Measurements from ENCODE around the gene FAR1.

The FAR1 gene

DNA sequence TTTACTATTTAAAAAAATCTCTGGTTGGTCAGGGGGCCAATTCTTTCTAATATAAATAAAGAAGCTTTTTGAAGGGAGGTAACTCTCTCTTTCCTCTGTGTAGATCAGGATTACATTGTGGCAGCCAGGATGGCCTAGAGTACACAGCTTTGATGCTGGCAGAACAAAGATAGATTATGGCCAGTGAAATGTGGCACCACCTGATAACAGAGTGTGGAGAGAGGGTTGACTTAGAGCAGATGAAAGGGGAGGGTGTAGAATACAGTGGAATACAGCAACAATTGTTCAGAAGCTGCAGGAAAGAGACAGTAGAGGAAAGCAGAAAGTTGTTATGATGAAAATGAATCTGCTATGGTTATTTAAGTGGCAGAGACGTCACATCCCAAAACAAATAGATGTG is 99.0 kb downstream of the FAR1 start:
- Histone ChIP-seq H3K36me3 (replicated peaks) (no peaks in the 10 kb centered on the region), H3K27ac (no peak overlapping the region), H3K27me3 (replicated peaks) (no peaks in the 10 kb centered on the region), H3K4me3 (ENCODE audit: low read depth, low read length) (no peak overlapping the region)
- no peak for DNase-seq
- in situ Hi-C loops (cut with HindIII; ENCODE audit: low pct_ligation_motif_present, low sequenced_read_pairs) = no loop called here
- TF ChIP-seq, protein P1, sequence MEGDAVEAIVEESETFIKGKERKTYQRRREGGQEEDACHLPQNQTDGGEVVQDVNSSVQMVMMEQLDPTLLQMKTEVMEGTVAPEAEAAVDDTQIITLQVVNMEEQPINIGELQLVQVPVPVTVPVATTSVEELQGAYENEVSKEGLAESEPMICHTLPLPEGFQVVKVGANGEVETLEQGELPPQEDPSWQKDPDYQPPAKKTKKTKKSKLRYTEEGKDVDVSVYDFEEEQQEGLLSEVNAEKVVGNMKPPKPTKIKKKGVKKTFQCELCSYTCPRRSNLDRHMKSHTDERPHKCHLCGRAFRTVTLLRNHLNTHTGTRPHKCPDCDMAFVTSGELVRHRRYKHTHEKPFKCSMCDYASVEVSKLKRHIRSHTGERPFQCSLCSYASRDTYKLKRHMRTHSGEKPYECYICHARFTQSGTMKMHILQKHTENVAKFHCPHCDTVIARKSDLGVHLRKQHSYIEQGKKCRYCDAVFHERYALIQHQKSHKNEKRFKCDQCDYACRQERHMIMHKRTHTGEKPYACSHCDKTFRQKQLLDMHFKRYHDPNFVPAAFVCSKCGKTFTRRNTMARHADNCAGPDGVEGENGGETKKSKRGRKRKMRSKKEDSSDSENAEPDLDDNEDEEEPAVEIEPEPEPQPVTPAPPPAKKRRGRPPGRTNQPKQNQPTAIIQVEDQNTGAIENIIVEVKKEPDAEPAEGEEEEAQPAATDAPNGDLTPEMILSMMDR (IDR thresholded peaks at IDR 0.05; ENCODE audit: low read depth, low read length, missing control alignments) = no peak

DNA sequence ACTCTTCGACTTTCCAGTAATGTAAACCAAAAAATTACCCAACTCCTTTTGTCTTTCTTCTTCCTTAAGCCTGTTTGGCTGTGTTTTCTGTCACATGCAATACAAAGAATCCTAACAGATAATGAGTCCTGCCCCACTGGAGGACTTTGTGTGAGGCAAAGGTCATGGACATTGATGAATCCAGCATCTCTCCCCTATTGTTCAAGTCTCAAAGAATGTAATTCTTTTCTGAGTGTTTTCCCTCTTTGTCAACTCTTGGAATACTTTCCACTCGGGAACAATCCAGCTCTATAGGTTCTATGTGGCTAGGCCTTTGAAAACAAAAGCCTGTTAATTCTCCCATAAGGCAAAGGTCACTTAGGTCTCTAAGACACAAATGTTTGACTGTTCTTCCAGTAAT is 100.7 kb downstream of the FAR1 start:
- H3K27ac ChIP-seq = no peak overlapping the region
- DNase-seq = no peak
- no peak overlapping the region for H3K4me3 ChIP-seq (ENCODE audit: low read depth, low read length)
- H3K27me3 ChIP-seq (replicated peaks) = no peaks in the 10 kb centered on the region
- TF ChIP-seq, protein P1 (IDR thresholded peaks at IDR 0.05; ENCODE audit: low read depth, low read length, missing control alignments) = no peak
- no peaks in the 10 kb centered on the region for H3K36me3 ChIP-seq (replicated peaks)
- in situ Hi-C loops (cut with HindIII; ENCODE audit: low pct_ligation_motif_present, low sequenced_read_pairs) = no loop called here

DNA sequence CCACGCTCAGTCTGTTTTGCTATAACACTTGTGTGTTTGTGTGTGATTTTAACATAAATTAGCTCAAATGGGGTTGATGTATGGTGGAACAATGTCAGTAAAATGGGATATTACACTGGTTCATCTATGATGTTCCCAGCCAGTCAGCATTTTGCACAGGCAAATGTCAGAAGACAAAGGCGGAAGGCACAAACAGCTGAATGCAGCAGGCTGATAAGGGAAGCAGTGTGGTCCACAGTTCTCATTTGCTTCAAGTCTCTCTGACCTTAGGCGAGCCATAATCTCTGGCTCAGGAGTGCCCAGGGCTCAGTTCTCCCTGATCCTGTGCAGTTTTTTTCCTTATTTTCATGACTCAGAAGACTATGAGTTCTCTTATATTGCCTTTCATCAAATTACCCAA is 102.7 kb downstream of the FAR1 start:
- Histone ChIP-seq H3K27ac (no peak overlapping the region), H3K27me3 (replicated peaks) (no peaks in the 10 kb centered on the region), H3K36me3 (replicated peaks) (no peaks in the 10 kb centered on the region), H3K4me3 (ENCODE audit: low read depth, low read length) (no peak overlapping the region)
- no peak for DNase-seq
- in situ Hi-C loops (cut with HindIII; ENCODE audit: low pct_ligation_motif_present, low sequenced_read_pairs) = no loop called here
- TF ChIP-seq, protein P1 (IDR thresholded peaks at IDR 0.05; ENCODE audit: low read depth, low read length, missing control alignments) = no peak

DNA sequence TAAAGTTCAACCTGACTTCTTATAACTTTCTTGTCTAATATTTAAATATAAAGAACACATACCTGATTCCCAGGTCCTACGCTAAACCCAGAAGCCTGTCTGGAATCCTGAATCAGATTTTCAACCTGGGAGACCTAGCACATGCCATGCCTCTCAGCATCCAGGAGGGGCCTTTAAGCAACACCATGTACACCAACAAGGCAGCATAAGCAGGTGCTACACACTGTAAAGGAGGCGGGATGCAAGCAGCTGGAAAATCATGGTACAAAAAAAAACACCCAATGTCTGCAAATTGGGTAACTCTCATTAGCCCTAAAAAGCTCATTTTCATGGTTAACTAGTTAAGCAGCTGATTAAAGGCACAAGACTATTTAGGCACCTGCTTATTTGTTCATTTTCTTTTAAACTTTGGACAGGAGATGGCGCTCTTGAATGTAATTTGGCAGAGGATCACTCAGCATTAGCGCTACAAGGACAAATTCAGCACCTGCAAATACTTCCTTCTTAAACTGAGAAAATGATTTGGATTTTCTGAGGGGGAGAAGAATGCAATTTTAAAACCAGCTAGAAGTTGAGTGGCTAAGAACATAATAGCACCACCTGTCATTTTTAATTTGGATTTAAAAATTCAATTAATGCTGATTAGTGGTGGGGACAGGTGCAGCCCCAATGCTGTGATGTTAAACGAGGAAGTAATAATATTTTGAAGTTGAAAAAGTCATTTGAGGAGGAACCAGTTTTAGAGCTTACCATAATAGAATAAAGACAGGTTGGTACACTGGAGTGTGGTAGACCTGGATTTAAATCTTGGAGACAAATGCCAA is 104.0 kb downstream of the FAR1 start:
- TF ChIP-seq, protein P1 (IDR thresholded peaks at IDR 0.05; ENCODE audit: low read depth, low read length, missing control alignments) = peak; percentile 45
- Histone ChIP-seq H3K27me3 (replicated peaks) (peaks cover 2% of the 10 kb centered on the region), H3K27ac (no peak overlapping the region), H3K36me3 (replicated peaks) (no peaks in the 10 kb centered on the region), H3K4me3 (ENCODE audit: low read depth, low read length) (no peak overlapping the region)
- in situ Hi-C loops (cut with HindIII; ENCODE audit: low pct_ligation_motif_present, low sequenced_read_pairs) = no loop called here
- peak; percentile 28 for DNase-seq

DNA sequence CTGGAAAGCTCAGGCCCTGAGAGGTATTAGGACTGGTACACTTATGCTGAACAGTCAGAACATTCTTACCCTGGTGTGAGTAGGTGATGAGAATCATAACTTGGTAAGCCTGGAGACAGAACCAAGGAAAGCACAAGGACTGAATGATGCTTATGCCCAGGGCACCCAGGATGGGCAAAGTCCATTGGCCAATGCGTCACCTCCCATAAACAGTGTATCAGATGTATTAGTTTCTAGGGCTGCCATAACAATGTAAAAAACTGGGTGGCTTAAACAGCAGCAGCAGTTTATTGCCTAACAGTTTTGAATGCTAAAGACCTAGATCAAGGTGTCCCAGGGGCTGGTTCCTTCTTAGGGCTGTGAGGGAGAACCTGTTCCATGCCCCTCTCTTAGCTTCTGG is 107.0 kb downstream of the FAR1 start:
- no peak for DNase-seq
- TF ChIP-seq, protein P1 (IDR thresholded peaks at IDR 0.05; ENCODE audit: low read depth, low read length, missing control alignments) = no peak
- no peaks in the 10 kb centered on the region for H3K36me3 ChIP-seq (replicated peaks)
- H3K27ac ChIP-seq = no peak overlapping the region
- peaks cover 2% of the 10 kb centered on the region for H3K27me3 ChIP-seq (replicated peaks)
- H3K4me3 ChIP-seq (ENCODE audit: low read depth, low read length) = no peak overlapping the region
- in situ Hi-C loops (cut with HindIII; ENCODE audit: low pct_ligation_motif_present, low sequenced_read_pairs) = no loop called here

All from brain microvascular endothelial cell (primary cell).